SK-N-SH treated with all-trans-retinoic acid at 6 μM for 48 hours (cell line): ENCODE measurements around the gene LRP11.

Experiments
- ARNTL ChIP-seq: fragments of 450-650 bp; formaldehyde crosslinking; IDR thresholded peaks from 2 replicates; pipeline ENCODE4 v1.5.0; 2020; ENCODE audit warnings: low read depth, mild to moderate bottlenecking, moderate library complexity, borderline replicate concordance
- CSDC2 ChIP-seq: fragments of 250-450 bp; sonication (Bioruptor Pico); IDR thresholded peaks from 2 replicates; pipeline ENCODE4 v1.5.0; 2020; ENCODE audit warnings: mild to moderate bottlenecking, moderate library complexity
- OSR1 ChIP-seq: fragments of 250-450 bp; sonication (Bioruptor Pico); IDR thresholded peaks from 2 replicates; pipeline ENCODE4 v1.8.0; 2022; ENCODE audit warnings: moderate library complexity, mild to moderate bottlenecking, inconsistent platforms
- ZFP3 ChIP-seq: fragments of 250-450 bp; sonication (Bioruptor Pico); IDR thresholded peaks from 2 replicates; pipeline ENCODE4 v1.5.0; 2020; ENCODE audit warnings: mild to moderate bottlenecking, moderate library complexity
- ZNF8 ChIP-seq: fragments of 450-650 bp; formaldehyde crosslinking; IDR thresholded peaks from 2 replicates; pipeline ENCODE4 v1.5.0; 2020; ENCODE audit warnings: mild to moderate bottlenecking, moderate library complexity

DNA sequence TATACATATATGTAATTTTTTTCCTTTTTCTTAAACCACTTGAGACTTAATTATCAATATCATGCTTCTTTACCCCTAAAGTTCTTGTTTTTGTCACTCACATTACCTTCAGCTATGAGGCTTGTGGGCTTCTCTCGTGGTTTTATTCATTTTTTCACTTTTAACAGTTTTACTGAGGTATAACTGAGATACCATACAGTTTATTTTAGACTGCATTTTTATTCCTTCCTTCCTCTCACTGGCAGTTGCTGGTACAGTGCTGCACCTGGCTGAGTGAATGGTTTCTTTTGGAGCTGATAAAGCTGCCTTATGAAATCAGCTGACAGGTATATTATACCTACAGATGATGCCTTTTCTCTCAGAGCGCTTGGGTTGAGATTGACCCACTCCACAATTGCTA, 54.4 kb downstream of the LRP11 start:
- TF ChIP-seq ZFP3 (CRISPR knock-in tag) (no peak), ARNTL (CRISPR knock-in tag) (no peak), CSDC2 (CRISPR knock-in tag) (no peak), OSR1 (CRISPR knock-in tag) (no peak), ZNF8 (CRISPR knock-in tag) (no peak)
